Subcutaneous adipose tissue (tissue), 4 donors: Measurements from ENCODE around the gene FAM241B. TPM values are rescaled to one million over a fixed set of nuclear protein-coding genes. Genes with fewer than 3 reads are reported as not detected.

Experiments
- total RNA-seq, 4 donors: library from RNA; depleted of rRNA; stranded (reverse); fragments of >200 nt; gene quantifications; one replicate each; pipeline ENCODE4 v1.1.0, GENCODE V29; 2016
- TF ChIP-seq, protein P1 (sequence below): fragments of 450-650 bp; IDR thresholded peaks from one replicate; pipeline ENCODE4 v1.5.1; 2016; ENCODE audit warnings: low read depth, mild to moderate bottlenecking, control low read depth, antibody characterized with exemption, moderate library complexity

FAM241B gene
- total RNA-seq, 4 donors from 2014 or later, result 1.7 to 2.4 (median 1.8) TPM; not detected in 1

DNA sequence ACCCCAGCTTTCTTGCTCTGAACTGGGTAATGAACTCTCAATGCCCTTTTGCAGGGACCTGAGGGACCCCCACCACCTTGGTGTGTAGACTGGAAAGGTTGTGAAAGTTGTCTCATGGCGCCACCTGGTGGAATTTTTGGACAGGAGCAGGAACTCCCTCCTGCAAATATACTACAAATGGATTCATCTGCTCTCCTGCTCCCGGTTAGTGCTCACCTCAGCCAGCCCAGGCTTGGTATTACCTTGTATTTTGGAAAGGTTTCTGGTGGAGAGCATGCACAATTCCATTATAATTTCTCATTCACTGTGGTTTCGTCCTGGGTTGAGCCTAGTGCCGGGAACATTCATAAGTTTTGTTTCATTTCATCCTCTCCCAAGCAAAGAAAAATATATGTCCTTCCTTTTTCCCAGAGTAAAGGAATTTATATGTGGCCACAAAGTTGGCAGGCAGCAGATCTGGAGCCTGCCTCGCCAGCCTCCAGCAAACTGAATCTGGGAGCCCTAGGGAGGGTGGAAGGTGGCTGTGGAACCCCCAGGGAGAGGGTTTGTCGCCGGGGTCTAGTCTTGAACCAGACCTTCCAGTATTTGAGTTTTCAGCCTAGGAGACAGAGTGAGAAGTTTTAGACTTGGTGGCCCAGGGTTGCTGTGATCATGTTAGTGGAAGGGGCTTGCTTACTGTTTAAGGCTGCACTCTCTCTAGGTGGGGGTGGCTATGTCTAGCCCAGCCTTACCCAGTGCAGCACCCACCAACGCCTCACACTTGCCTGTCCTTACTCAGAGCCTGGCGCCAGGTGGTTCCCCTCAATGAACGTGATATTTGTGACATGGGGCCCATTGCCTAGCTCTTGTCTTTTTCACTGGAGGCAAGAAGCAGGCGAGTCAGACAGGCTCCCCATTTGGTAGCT is 9.5 kb downstream of the FAM241B start:
- TF ChIP-seq, protein P1, sequence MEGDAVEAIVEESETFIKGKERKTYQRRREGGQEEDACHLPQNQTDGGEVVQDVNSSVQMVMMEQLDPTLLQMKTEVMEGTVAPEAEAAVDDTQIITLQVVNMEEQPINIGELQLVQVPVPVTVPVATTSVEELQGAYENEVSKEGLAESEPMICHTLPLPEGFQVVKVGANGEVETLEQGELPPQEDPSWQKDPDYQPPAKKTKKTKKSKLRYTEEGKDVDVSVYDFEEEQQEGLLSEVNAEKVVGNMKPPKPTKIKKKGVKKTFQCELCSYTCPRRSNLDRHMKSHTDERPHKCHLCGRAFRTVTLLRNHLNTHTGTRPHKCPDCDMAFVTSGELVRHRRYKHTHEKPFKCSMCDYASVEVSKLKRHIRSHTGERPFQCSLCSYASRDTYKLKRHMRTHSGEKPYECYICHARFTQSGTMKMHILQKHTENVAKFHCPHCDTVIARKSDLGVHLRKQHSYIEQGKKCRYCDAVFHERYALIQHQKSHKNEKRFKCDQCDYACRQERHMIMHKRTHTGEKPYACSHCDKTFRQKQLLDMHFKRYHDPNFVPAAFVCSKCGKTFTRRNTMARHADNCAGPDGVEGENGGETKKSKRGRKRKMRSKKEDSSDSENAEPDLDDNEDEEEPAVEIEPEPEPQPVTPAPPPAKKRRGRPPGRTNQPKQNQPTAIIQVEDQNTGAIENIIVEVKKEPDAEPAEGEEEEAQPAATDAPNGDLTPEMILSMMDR, result no peak

DNA sequence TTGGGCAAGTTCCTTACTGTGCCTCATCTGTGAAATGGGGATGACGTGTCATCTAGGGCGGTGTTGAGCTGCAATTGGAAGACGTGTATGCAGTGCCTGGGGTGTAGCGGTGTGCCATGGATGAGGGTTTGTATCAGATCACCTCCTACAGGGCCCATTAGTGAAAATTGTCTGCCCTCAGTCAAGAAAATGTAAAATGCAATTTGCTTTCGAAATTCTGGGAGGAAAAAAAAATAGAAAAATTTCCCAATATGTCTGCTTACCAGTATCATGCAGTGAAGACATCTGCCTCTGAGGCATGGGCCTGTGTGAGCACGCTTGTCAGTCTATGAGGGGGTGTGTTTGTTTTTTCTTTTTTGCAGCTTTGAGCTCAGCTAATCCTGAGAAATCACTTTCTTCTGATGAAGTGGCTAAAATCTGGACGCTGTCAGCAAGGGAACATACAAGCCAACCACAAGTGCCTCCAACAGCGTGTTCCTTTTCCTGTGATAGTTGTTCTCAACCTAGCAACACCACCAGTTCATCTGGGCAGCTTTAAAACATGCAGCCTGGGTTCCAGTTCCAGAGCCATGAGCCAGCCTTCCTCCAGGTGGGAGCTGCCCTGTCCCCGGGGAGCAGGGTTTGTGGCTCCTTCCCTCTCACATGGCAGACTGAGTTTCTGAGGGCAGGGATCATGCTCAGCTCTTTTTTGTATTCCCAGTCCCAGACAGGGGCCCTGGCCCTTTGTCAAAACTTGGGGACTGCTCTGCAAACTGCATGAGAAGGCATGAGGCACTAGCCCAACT is 10.3 kb downstream of the FAM241B start:
- TF ChIP-seq, protein P1, result no peak

DNA sequence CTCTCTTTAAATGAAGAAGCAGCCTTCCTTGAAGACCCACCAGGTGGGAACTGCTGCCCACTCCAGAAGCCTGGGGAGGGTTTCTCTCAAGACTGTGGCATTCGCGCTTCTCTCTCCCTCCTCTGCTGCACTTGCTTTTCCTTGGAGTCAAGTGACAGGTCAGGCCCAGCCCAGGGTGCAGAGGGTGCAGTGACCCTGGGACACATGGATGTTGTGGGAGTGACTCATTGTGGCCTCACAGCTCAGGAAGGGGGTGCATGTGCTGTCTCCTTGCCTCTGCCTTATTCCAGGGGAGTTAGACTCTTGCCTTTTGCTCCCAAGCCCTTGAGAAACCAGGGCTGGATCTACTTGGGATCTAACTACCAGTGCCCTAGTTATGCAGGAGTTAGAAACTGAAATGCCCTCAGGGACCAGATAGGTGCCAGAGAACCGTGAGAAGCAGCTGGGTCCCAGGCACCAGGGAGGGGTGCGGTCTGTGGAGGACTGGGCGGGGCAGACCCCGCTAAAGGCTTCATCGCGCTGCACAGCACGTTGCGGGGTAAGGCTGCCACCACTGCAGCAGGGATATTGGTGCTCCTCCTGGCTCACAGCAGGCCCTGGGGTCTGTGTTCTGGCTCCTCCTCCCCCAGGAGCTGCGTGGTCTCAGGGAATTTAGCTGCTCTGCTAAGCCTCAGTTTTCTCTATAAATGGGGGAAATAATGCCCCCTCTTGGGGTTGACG is 11.4 kb downstream of the FAM241B start:
- TF ChIP-seq, protein P1, result no peak

DNA sequence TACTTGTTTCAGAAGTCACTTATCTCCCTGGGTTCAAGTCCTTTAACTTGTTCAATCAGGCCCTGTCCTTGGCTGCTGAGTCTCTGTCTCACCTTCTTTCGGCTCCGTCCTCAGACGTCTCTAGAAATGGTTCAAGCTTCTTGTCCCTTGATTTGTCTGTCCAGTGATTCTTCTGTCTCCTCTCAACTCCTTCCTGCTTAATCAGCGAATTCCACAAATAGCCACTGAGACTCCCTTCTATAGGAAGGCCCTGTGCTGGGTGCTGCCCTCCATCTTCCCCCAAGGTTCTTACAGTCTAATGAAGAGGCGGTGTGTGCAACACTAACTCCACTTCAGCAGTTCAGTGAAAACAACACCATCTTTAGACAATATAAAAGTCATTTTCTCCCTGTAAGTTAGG is 12.7 kb downstream of the FAM241B start:
- TF ChIP-seq, protein P1, result no peak

DNA sequence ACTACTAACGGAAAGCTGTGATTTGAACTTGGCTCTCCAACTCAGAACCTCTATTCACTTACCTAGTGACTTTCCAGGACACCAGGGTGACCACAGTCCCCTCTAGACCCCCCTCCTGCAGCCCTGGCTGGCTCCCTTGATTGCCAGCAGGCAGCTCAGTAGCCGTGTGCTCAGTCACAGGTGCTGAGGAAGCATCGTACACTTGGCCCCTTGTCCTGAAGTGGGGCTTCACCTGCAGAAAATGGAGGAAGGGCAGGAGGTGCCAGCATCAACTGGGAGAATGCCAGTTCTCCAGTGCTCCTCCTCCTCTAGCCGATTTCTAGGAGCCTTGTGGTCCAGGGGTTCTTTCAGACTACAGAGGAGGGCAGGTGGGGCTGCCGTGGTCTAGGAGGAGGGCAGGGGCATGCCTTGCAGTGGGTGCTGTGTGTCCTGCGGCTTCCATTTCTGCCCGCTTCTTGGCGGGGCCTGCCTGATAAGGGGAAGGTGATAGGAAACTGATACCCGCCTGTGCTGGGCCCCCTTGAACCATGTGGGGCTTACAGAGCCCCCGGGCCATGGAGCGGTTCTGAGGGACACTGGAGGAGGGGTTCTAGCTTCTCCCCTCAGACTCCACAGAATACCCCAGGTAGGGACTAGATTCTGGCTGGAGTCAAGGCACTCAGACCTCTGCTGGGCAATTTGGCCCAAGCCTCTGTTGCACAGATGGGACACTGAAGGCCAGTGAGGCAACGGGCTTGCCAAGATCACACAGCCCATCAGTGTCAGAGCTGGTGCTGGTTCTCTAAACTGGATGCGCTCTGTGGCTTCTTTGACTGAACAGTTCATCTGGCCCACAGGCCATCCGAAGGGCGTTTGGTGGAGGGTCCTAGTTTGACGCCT is 14.0 kb downstream of the FAM241B start:
- TF ChIP-seq, protein P1, result no peak

DNA sequence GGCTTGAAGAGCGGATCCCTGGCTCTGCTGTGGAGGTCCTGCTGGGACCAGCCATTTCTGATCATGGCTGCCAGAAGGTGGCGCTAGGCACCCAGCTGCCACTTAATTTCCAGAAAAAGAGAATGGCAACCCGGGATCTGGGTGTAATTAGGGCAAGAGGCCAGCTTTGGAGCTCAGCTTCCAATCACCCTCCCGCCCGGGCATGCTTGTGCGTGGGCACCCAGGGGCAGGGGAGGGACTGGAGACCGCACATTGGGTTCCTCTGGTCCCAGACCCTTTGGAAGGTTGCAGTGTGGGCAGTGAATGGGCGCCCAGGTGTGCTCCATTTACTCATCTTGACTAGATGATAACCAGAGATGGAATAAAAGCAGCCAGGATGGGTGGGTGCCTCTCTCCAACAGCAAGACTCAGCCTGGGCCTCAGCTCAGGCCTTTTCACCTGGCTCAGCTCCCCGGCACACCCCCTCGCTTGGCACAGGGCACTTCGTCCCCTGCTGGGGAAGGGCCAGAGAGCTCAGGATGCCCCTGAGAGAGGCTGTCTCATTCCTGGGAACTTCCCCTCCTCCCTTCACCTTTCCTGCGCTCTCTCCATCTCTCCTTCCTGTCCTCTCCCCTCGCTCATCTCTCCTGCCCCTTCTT is 14.7 kb downstream of the FAM241B start:
- TF ChIP-seq, protein P1, result no peak
